HG02610 (cell line): ENCODE measurements around the gene CASP2.

Source experiments
- ATAC-seq: cut with Tn5 transposase; IDR thresholded peaks from one replicate; pipeline ENCODE4 v1.9.1; 2021; ENCODE audit warnings: mild to moderate bottlenecking, moderate library complexity; ENCODE audit not compliant: unreplicated experiment

The CASP2 gene

DNA sequence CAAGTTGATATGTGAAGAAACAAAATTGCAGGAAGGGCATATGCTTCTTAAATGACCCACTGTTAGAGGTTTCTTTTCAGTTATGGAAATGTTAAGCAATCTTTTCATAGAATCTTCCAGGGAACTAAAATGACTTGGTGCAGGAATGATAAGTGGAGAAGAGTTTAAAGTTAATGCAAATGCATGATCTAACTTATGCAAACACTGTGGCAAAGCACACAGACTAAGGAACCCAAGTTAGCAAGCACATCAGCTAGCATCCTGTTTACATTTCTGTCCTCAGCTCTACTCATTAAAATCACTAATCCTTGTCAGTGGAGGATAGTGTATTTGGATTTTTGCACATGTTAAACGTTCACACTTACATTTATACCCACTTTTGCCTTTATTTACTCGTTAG, 37.1 kb downstream of the CASP2 start:
- ATAC-seq, result peak; percentile 73

DNA sequence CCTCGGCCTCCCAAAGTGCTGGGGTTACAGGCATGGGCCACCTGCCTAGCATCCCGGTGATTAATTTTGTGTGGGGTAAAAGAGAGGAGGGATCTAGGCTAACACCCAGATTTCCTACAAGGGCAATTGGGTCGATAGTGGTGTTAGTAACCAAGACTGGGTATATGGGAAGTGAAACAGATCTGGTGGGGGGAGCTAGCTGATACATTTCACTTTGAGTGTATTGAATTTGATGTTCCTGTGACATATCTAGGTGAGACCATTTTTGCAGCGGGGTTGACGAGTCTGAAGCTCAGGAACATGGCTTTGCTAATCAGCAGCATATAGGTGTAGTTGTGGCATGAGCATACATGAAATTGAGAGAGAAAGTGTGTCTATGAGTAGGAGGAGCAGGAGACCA, 39.8 kb downstream of the CASP2 start:
- no peak for ATAC-seq

- no peak for ATAC-seq
Observed at GRCh38 chr7:143329471-143330170, 41.5 kb downstream of the CASP2 start.

- no peak for ATAC-seq
Observed at GRCh38 chr7:143331179-143331801, 43.1 kb downstream of the CASP2 start.

GRCh38 chr7:143334244-143334643, 46.1 kb downstream of the CASP2 start:
- ATAC-seq, result no peak

DNA sequence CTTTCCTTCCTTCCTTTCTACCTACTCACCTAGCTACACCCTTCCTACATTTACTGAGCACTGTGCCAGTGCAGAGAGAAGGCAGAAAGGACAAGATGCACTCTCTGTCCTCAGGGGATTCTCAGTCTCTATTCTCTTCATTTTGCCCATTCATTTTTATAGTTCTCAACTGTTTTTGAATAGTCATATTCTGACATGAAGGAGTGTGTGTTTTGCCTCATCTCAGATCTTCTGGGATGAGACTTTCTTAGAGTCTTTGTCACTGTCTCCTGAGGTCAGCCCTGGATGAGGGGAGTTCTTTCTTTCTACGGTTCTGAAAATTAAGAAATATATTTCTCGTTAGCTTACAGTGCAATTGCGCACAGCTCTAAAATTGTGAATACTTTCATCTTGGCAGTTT, 49.1 kb downstream of the CASP2 start:
- no peak for ATAC-seq

DNA sequence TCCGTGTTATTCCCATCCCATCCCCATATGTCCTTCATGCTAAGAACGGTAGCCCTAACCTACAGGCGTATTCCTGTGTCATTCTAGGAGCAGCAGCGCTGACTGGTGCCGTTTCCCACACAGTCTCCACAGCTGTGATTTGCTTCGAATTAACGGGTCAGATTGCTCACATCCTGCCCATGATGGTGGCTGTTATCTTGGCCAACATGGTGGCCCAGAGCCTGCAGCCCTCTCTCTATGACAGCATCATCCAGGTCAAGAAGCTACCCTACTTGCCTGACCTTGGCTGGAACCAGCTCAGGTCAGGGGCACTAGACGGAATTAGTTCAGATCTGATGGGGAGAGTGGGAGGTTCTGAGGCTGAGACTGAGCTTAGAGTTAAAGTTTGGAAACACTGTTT, 53.7 kb downstream of the CASP2 start:
- no peak for ATAC-seq

DNA sequence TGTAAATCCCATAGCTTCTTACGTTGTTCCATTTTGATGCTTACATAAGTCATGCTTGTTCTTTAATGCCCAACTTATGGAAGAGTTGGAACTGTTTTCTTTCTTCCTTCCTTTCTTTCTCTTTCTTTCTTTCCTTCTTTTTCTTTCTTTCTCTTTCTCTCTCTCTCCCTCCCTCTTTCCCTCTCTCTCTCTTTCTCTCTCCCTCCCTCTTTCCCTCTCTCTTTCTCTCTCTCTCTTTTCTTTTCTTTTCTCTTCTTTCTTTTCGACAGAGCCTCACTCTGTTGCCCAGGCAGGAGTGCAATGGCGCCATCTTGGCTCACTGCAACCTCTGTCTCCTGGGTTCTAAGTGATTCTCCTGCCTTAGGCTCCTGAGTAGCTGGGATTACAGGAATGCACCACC, 55.4 kb downstream of the CASP2 start:
- ATAC-seq, result no peak

GRCh38 chr7:143345428-143345900, 57.3 kb downstream of the CASP2 start:
- ATAC-seq, result peak; percentile 75

DNA sequence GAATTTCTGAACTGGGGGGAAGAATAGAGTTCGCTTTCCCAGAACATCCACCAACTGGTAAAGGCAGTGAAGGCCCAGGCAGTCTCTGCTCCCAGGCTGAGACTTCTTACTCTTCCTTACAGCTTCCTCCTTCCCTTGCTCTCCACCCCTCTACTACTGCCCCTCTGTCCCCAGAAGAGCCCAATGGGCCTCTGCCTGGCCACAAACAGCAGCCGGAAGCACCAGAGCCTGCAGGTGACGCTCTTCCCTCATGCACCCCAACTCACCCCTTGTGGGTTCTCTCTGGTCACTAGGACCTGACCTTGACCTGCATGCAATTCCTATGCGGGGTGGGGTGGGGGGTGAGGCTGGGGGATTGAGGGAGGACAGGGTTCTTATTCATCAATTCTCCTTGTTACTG, 57.9 kb downstream of the CASP2 start:
- ATAC-seq, result no peak

- ATAC-seq, result no peak
Observed at GRCh38 chr7:143347950-143348349, 59.8 kb downstream of the CASP2 start.

- ATAC-seq, result no peak
Observed at GRCh38 chr7:143351060-143351459, 62.9 kb downstream of the CASP2 start.

- no peak for ATAC-seq
Observed at GRCh38 chr7:143351574-143351973, 63.4 kb downstream of the CASP2 start.

- no peak for ATAC-seq
Observed at GRCh38 chr7:143352531-143353002, 64.4 kb downstream of the CASP2 start.

DNA sequence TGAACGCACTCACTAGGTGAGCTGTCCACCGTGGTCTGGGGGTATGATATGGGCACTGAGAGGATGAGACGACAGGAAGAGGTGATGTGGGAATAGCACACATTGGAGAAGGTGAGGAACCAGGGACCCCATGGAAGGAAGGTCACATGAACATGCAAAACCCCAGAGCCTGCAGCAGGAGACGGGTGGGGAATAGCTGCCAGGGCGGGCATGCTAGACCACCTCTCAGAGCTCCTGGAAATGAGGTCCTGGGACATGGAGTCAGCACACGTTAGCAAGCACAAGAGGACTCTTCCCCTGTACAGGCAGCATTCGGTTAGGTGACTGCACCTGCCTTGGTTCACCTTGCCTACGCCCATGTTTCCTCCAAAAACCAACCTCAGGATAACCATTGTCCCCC, 66.2 kb downstream of the CASP2 start:
- no peak for ATAC-seq

DNA sequence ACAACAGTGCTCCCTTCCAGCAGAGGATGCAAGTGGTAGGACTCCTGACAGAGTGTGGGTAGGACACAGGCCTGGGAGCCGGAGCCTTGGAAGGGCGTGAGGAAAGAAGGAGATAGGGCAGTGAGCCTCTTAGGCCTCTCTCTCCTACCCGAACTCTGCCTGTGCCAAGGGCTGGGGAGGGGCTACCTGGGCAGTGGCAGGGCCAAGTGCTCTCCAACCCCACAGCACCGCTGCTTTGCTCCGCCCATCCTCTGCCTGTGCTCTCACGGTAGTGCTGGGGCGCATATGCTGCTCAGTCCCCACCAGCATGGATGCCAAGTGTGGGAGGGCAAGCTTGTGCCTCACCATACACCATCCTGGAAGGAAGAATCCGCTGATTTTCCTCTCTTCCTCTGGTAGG, 66.8 kb downstream of the CASP2 start:
- no peak for ATAC-seq

GRCh38 chr7:143355450-143356385, 67.6 kb downstream of the CASP2 start:
- no peak for ATAC-seq

DNA sequence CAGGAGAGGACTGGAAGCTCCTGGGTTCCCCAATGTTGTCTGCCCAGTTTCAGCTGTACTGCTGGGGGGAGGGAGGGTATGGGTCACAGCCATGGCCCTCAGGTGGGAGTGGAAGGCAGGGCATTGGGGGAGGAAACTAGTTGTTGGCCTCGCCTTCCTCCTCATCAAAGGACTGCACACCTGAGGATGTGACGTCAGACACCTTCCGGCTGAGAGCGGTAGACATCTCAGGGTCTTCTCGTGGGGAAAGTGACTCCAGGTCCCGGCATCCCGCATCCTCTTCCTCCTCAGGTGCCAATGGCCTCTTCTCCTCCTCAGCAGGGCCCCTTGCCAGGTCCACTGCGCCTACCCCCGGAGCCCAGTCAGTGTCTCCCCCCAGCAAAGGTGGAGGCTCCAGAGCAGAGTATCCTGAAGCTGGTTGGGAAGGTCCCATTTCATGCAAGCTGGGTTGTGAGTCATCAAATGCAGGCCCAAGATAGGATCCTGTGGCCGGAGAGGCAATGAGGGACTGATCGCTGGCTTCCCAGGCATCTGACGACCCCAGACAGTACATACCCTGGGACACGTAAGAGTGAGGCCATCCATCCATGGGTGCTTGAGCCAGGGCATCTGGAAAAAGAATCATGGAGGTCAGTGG, 68.4 kb downstream of the CASP2 start:
- no peak for ATAC-seq
